ENCODE results near the gene ZNF618. TPM values are rescaled to one million over a fixed set of nuclear protein-coding genes. Genes with fewer than 3 reads are reported as not detected.

ZNF618 gene
- total and polyA plus RNA-seq, 5 experiments from 2014 or later: 0.47 to 1.1 (median 0.69) TPM

- Mint-ChIP-seq H3K27ac (no peak overlapping the region), H3K36me3 (no peaks in the 10 kb centered on the region), H3K4me1 (no peaks in the 10 kb centered on the region), H3K27me3 (no peaks in the 10 kb centered on the region), H3K4me3 (no peak overlapping the region), H3K9me3 (no peaks in the 10 kb centered on the region)
- no peak for ATAC-seq
- POLR2A ChIA-PET: no interaction called here
- DNase-seq: no peak
Observed at GRCh38 chr9:113979343-113980127, 103.4 kb downstream of the ZNF618 start.

- peak overlapping the region in 1 of 10 donors; percentile 10 for H3K4me3 Mint-ChIP-seq
- no peaks in the 10 kb centered on the region for H3K9me3 Mint-ChIP-seq
- H3K36me3 Mint-ChIP-seq: peaks cover 0 to 7% (median 0%) of the 10 kb centered on the region in 3 donors
- no peaks in the 10 kb centered on the region for H3K4me1 Mint-ChIP-seq
- H3K27ac Mint-ChIP-seq: no peak overlapping the region
- no peaks in the 10 kb centered on the region for H3K27me3 Mint-ChIP-seq
- ATAC-seq: no peak
- POLR2A ChIA-PET: no interaction called here
- DNase-seq: no peak
Observed at GRCh38 chr9:113984639-113985380, 108.7 kb downstream of the ZNF618 start.

GRCh38 chr9:113985968-113986585 lies 110.0 kb downstream of the ZNF618 start:
- Mint-ChIP-seq H3K36me3 (peaks cover 0 to 12% (median 0%) of the 10 kb centered on the region in 3 donors), H3K27ac (no peak overlapping the region), H3K4me1 (peaks cover 0 to 1% (median 0%) of the 10 kb centered on the region in 4 donors), H3K27me3 (no peaks in the 10 kb centered on the region), H3K9me3 (no peaks in the 10 kb centered on the region), H3K4me3 (no peak overlapping the region)
- ATAC-seq (no peak), DNase-seq (no peak)
- POLR2A ChIA-PET: no interaction called here

- H3K36me3 Mint-ChIP-seq: peaks cover 0 to 12% (median 0%) of the 10 kb centered on the region in 3 donors
- ATAC-seq (no peak), DNase-seq (no peak)
- peaks cover 0 to 8% (median 2%) of the 10 kb centered on the region in 4 donors for H3K4me1 Mint-ChIP-seq
- H3K27ac Mint-ChIP-seq: no peak overlapping the region
- no peaks in the 10 kb centered on the region for H3K27me3 Mint-ChIP-seq
- POLR2A ChIA-PET: no interaction called here
- no peak overlapping the region for H3K4me3 Mint-ChIP-seq
- no peaks in the 10 kb centered on the region for H3K9me3 Mint-ChIP-seq
Observed at GRCh38 chr9:113986931-113987330, 110.8 kb downstream of the ZNF618 start.

GRCh38 chr9:113987526-113987925 lies 111.4 kb downstream of the ZNF618 start:
- H3K27ac Mint-ChIP-seq: no peak overlapping the region
- H3K9me3 Mint-ChIP-seq: no peaks in the 10 kb centered on the region
- H3K4me3 Mint-ChIP-seq: no peak overlapping the region
- H3K36me3 Mint-ChIP-seq: peaks cover 0 to 12% (median 0%) of the 10 kb centered on the region in 3 donors
- H3K4me1 Mint-ChIP-seq: peaks cover 2 to 12% (median 5%) of the 10 kb centered on the region in 4 donors
- ATAC-seq: no peak
- H3K27me3 Mint-ChIP-seq: no peaks in the 10 kb centered on the region
- POLR2A ChIA-PET: no interaction called here
- no peak for DNase-seq

- ATAC-seq (no peak), DNase-seq (no peak)
- H3K9me3 Mint-ChIP-seq: no peaks in the 10 kb centered on the region
- no peak overlapping the region for H3K4me3 Mint-ChIP-seq
- H3K36me3 Mint-ChIP-seq: peaks cover 0 to 12% (median 0%) of the 10 kb centered on the region in 3 donors
- H3K4me1 Mint-ChIP-seq: peaks cover 8 to 22% (median 13%) of the 10 kb centered on the region in 4 donors
- no peak overlapping the region for H3K27ac Mint-ChIP-seq
- POLR2A ChIA-PET: no interaction called here
- no peaks in the 10 kb centered on the region for H3K27me3 Mint-ChIP-seq
Observed at GRCh38 chr9:113988385-113989016, 112.4 kb downstream of the ZNF618 start.

- H3K27me3 Mint-ChIP-seq: no peaks in the 10 kb centered on the region
- peak overlapping the region in 1 of 10 donors; percentile 59 for H3K27ac Mint-ChIP-seq
- POLR2A ChIA-PET: no interaction called here
- peaks cover 14 to 28% (median 18%) of the 10 kb centered on the region in 4 donors for H3K4me1 Mint-ChIP-seq
- DNase-seq (no peak), ATAC-seq (no peak)
- peaks cover 0 to 12% (median 0%) of the 10 kb centered on the region in 3 donors for H3K36me3 Mint-ChIP-seq
- H3K4me3 Mint-ChIP-seq: no peak overlapping the region
- no peaks in the 10 kb centered on the region for H3K9me3 Mint-ChIP-seq
Observed at GRCh38 chr9:113989017-113989713, 113.1 kb downstream of the ZNF618 start.

- Mint-ChIP-seq H3K4me1 (peaks cover 14 to 28% (median 18%) of the 10 kb centered on the region in 4 donors), H3K9me3 (no peaks in the 10 kb centered on the region), H3K36me3 (peaks cover 0 to 12% (median 0%) of the 10 kb centered on the region in 3 donors), H3K27me3 (no peaks in the 10 kb centered on the region), H3K4me3 (no peak overlapping the region), H3K27ac (peak overlapping the region in 2 of 10 donors; percentile 37 to 59)
- ATAC-seq (no peak), DNase-seq (no peak)
- POLR2A ChIA-PET: no interaction called here
Observed at GRCh38 chr9:113989714-113990569, 113.8 kb downstream of the ZNF618 start.

GRCh38 chr9:113990570-113990907 lies 114.4 kb downstream of the ZNF618 start:
- H3K4me3 Mint-ChIP-seq: no peak overlapping the region
- ATAC-seq (no peak), DNase-seq (no peak)
- H3K27ac Mint-ChIP-seq: no peak overlapping the region
- POLR2A ChIA-PET: no interaction called here
- H3K27me3 Mint-ChIP-seq: no peaks in the 10 kb centered on the region
- H3K4me1 Mint-ChIP-seq: peaks cover 14 to 28% (median 18%) of the 10 kb centered on the region in 4 donors
- H3K36me3 Mint-ChIP-seq: peaks cover 0 to 12% (median 0%) of the 10 kb centered on the region in 3 donors
- H3K9me3 Mint-ChIP-seq: no peaks in the 10 kb centered on the region

- Mint-ChIP-seq H3K9me3 (no peaks in the 10 kb centered on the region), H3K27ac (no peak overlapping the region), H3K4me1 (peaks cover 14 to 28% (median 18%) of the 10 kb centered on the region in 4 donors), H3K27me3 (no peaks in the 10 kb centered on the region), H3K4me3 (no peak overlapping the region), H3K36me3 (peaks cover 0 to 12% (median 0%) of the 10 kb centered on the region in 3 donors)
- DNase-seq (no peak), ATAC-seq (no peak)
- POLR2A ChIA-PET: no interaction called here
Observed at GRCh38 chr9:113990975-113991471, 114.9 kb downstream of the ZNF618 start.

- H3K36me3 Mint-ChIP-seq: peaks cover 0 to 12% (median 0%) of the 10 kb centered on the region in 3 donors
- peak overlapping the region in 1 of 10 donors; percentile 64 for H3K27ac Mint-ChIP-seq
- H3K4me1 Mint-ChIP-seq: peaks cover 14 to 28% (median 18%) of the 10 kb centered on the region in 4 donors
- POLR2A ChIA-PET: no interaction called here
- no peak for DNase-seq
- no peak overlapping the region for H3K4me3 Mint-ChIP-seq
- H3K9me3 Mint-ChIP-seq: no peaks in the 10 kb centered on the region
- no peaks in the 10 kb centered on the region for H3K27me3 Mint-ChIP-seq
- ATAC-seq: no peak
Observed at GRCh38 chr9:113991714-113992113, 115.6 kb downstream of the ZNF618 start.

Measured in naive thymus-derived CD8-positive, alpha-beta T cell (primary cell).